Activated B cell treated with CpG ODN at 0.5 μM for 24 hours (primary cell): ENCODE data around the gene METTL13. TPM values are rescaled to one million over a fixed set of nuclear protein-coding genes. Genes with fewer than 3 reads are reported as not detected.

Source experiments
- ATAC-seq: fragments of 200-7000 bp; cut with Tn5 transposase; one replicate; pipeline ENCODE4 v1.10.0; 2021; ENCODE audit warnings: low read depth, mild to moderate bottlenecking, moderate library complexity
- CTCF ChIA-PET: fragments of 350-600 bp; sonication (Branson Sonifier 250); formaldehyde crosslinking; loops from one replicate; lab custom pipeline; 2021; ENCODE audit warnings: antibody characterized with exemption; lab: Charles Lee
- POLR2A ChIA-PET: fragments of 350-600 bp; sonication (Branson Sonifier 250); formaldehyde crosslinking; loops from one replicate; lab custom pipeline; 2021; ENCODE audit warnings: antibody characterized with exemption; lab: Charles Lee
- DNase-seq: peaks from one replicate; pipeline ENCODE4 v3.0.0; 2022
- H3K27ac Mint-ChIP-seq: one replicate; pipeline ENCODE4 v1.8.0; 2020; ENCODE audit warnings: mixed read lengths
- H3K27me3 Mint-ChIP-seq: one replicate; pipeline ENCODE4 v1.8.0; 2021; ENCODE audit warnings: mixed read lengths
- H3K36me3 Mint-ChIP-seq: one replicate; pipeline ENCODE4 v1.8.0; 2021; ENCODE audit warnings: low read depth, mixed read lengths
- H3K4me1 Mint-ChIP-seq: one replicate; pipeline ENCODE4 v1.8.0; 2021; ENCODE audit warnings: mixed read lengths
- H3K4me3 Mint-ChIP-seq: one replicate; pipeline ENCODE4 v1.8.0; 2020; ENCODE audit warnings: mild to moderate bottlenecking, mixed read lengths
- H3K9me3 Mint-ChIP-seq: one replicate; pipeline ENCODE4 v1.8.0; 2020; ENCODE audit warnings: mixed read lengths
- CTCF ChIP-seq: fragments of 200-600 bp; IDR thresholded peaks from one replicate; pipeline ENCODE4 v1.8.0; 2022; ENCODE audit warnings: antibody characterized with exemption, mild to moderate bottlenecking
- intact Hi-C: fragments of 100-400 bp; cut with micrococcal nuclease; formaldehyde crosslinking; loops from one replicate; pipeline ENCODE4 v1.15.1; 2024
- total RNA-seq: library from RNA; stranded (reverse); gene quantifications from 2 replicates; pipeline ENCODE4 v1.2.3, GENCODE V29; 2022

METTL13 gene
- total RNA-seq, result 33.6 and 35.7 TPM in 2 replicates

- H3K27ac Mint-ChIP-seq, result peak within 1 kb of the TSS; percentile 94
- DNase-seq (peak; percentile 91), ATAC-seq (peak; percentile 94)
- peaks cover 6% of the 10 kb centered on the region for H3K27me3 Mint-ChIP-seq
- H3K9me3 Mint-ChIP-seq, result no peaks in the 10 kb centered on the region
- H3K4me3 Mint-ChIP-seq, result peak within 1 kb of the TSS; percentile 99
- POLR2A ChIA-PET, result interaction anchor here (0.8 to 3.5 kb wide), 8 partner anchors 17 to 1887 kb away, joined by 3 to 86 read pairs (median 5); partner anchors contain the start of genes PRRC2C, SCYL3 and VAMP4
- CTCF ChIA-PET, result interaction anchor here (1.4 kb wide), 1 partner anchor 39 kb away, joined by 3 read pairs; no protein-coding TSS in a partner anchor
- TF ChIP-seq CTCF, result no peak
- intact Hi-C loops, result loop anchor here (1.0 to 5.0 kb wide), 7 partner anchors 39 to 1036 kb away; partner anchors contain the start of genes DNM3, PIGC, PRRC2C and VAMP4
- peaks cover 38% of the 10 kb centered on the region for H3K36me3 Mint-ChIP-seq
- peaks cover 43% of the 10 kb centered on the region for H3K4me1 Mint-ChIP-seq
Measured at GRCh38 chr1:171781176-171781875, at the start of gene METTL13. TSS of gene METTL13 (plus strand) at chr1:171781660. CDS start at chr1:171781968, 308 bp downstream.

GRCh38 chr1:171736196-171736595 lies 45.3 kb upstream of the METTL13 start:
- intact Hi-C loops, result no loop called here
- H3K27ac Mint-ChIP-seq, result no peak overlapping the region
- TF ChIP-seq CTCF, result no peak
- H3K4me3 Mint-ChIP-seq, result no peak overlapping the region
- peaks cover 45% of the 10 kb centered on the region for H3K36me3 Mint-ChIP-seq
- POLR2A ChIA-PET, result no interaction called here
- peaks cover 17% of the 10 kb centered on the region for H3K4me1 Mint-ChIP-seq
- H3K27me3 Mint-ChIP-seq, result no peaks in the 10 kb centered on the region
- DNase-seq, result no peak
- CTCF ChIA-PET, result no interaction called here
- H3K9me3 Mint-ChIP-seq, result no peaks in the 10 kb centered on the region
- ATAC-seq, result no peak

- Mint-ChIP-seq H3K4me3 (no peak overlapping the region), H3K27me3 (no peaks in the 10 kb centered on the region), H3K4me1 (peaks cover 37% of the 10 kb centered on the region), H3K36me3 (peaks cover 46% of the 10 kb centered on the region), H3K27ac (no peak overlapping the region), H3K9me3 (no peaks in the 10 kb centered on the region)
- ChIA-PET CTCF (no interaction called here), POLR2A (interaction anchor here (1.2 kb wide), 1 partner anchor 42 kb away, joined by 6 read pairs; the partner anchor contains the start of gene METTL13)
- intact Hi-C loops, result no loop called here
- no peak for TF ChIP-seq CTCF
- DNase-seq (no peak), ATAC-seq (no peak)
Measured at GRCh38 chr1:171738911-171739310, 42.5 kb upstream of the METTL13 start.

GRCh38 chr1:171739656-171740055 lies 41.8 kb upstream of the METTL13 start:
- no peak for TF ChIP-seq CTCF
- no peak overlapping the region for H3K27ac Mint-ChIP-seq
- DNase-seq, result no peak
- ATAC-seq, result no peak
- no peaks in the 10 kb centered on the region for H3K27me3 Mint-ChIP-seq
- H3K4me1 Mint-ChIP-seq, result peaks cover 37% of the 10 kb centered on the region
- POLR2A ChIA-PET, result interaction anchor here (1.2 to 4.8 kb wide), 2 partner anchors 41 to 42 kb away, joined by 6 to 86 read pairs; partner anchors contain the start of gene METTL13
- H3K36me3 Mint-ChIP-seq, result peaks cover 43% of the 10 kb centered on the region
- CTCF ChIA-PET, result interaction anchor here (1.0 kb wide), 1 partner anchor 10 kb away, joined by 3 read pairs; no protein-coding TSS in a partner anchor
- intact Hi-C loops, result loop anchor here (10.0 kb wide), 2 partner anchors 1205 to 1975 kb away; partner anchors contain the start of genes GORAB and KLHL20
- H3K4me3 Mint-ChIP-seq, result peak overlapping the region; percentile 32
- H3K9me3 Mint-ChIP-seq, result no peaks in the 10 kb centered on the region

GRCh38 chr1:171740356-171740863 lies 41.0 kb upstream of the METTL13 start:
- no peak for TF ChIP-seq CTCF
- DNase-seq (no peak), ATAC-seq (no peak)
- ChIA-PET POLR2A (interaction anchor here (0.5 to 4.8 kb wide), 2 partner anchors 41 to 255 kb away, joined by 3 to 86 read pairs; partner anchors contain the start of genes METTL13 and PRRC2C), CTCF (interaction anchor here (1.7 kb wide), 1 partner anchor 8 kb away, joined by 4 read pairs; no protein-coding TSS in a partner anchor)
- Mint-ChIP-seq H3K9me3 (no peaks in the 10 kb centered on the region), H3K4me3 (no peak overlapping the region), H3K27me3 (no peaks in the 10 kb centered on the region), H3K27ac (peak overlapping the region; percentile 12), H3K4me1 (peaks cover 37% of the 10 kb centered on the region), H3K36me3 (peaks cover 39% of the 10 kb centered on the region)
- intact Hi-C loops, result loop anchor here (10.0 kb wide), 2 partner anchors 1206 to 1974 kb away; partner anchors contain the start of genes GORAB and KLHL20
